Mesenteric fat pad (tissue), 1 donor: Measurements from ENCODE around the gene RHBDF1. TPM values are rescaled to one million over a fixed set of nuclear protein-coding genes. Genes with fewer than 3 reads are reported as not detected.

Experiments used
- microRNA-seq: library from miRNA; unstranded; fragments of <30 nt; microRNA quantifications from one replicate; pipeline ENCODE4 v1.2.0, GENCODE V29; 2020; ENCODE audit warnings: borderline number of aligned reads
- total RNA-seq: library from RNA; stranded (reverse); fragmentation: NEBNext Ultra II Directional; extraction: Animal tissue kit (Norgen Biotek cat#: 25700); gene quantifications from one replicate; pipeline ENCODE4 v1.2.1, GENCODE V29; 2021
- donor health status: DM: yes; HTN: yes; CAD: no.

The RHBDF1 gene
- total RNA-seq, 1 donor from 2014 or later = 30.0 TPM

Small RNA genes within 50 kb of the gene (microRNA-seq; reads per million reads assigned to microRNA genes)
- gene MIR6859-4 = not detected

Other genes starting within 250 kb of the RHBDF1 start
- 11.5 TPM for gene POLR3K, start 19.0 kb downstream of the RHBDF1 start, total RNA-seq
- gene SNRNP25, start 18.8 kb downstream of the RHBDF1 start, total RNA-seq = 23.0 TPM
- gene MPG, start 5.6 kb upstream of the RHBDF1 start, total RNA-seq = 44.4 TPM
- 22.5 TPM for gene NPRL3, start 66.0 kb upstream of the RHBDF1 start, total RNA-seq
- not detected for gene HBZ, start 80.0 kb upstream of the RHBDF1 start, total RNA-seq
- not detected for gene HBM, start 93.3 kb upstream of the RHBDF1 start, total RNA-seq
- gene HBA2, start 100.2 kb upstream of the RHBDF1 start, total RNA-seq = 248 TPM
- gene HBA1, start 104.0 kb upstream of the RHBDF1 start, total RNA-seq = 275 TPM
- not detected for gene HBQ1, start 107.8 kb upstream of the RHBDF1 start, total RNA-seq
- 56.7 TPM for gene LUC7L, start 156.8 kb upstream of the RHBDF1 start, total RNA-seq
- 90.6 TPM for gene FAM234A, start 162.2 kb upstream of the RHBDF1 start, total RNA-seq
- 21.4 TPM for gene RGS11, start 203.3 kb upstream of the RHBDF1 start, total RNA-seq
- gene ARHGDIG, start 208.0 kb upstream of the RHBDF1 start, total RNA-seq = 8.6 TPM
- gene PDIA2, start 210.5 kb upstream of the RHBDF1 start, total RNA-seq = 2.2 TPM